H1 (cell line): ENCODE data around the gene LOC128125822.

Experiments
- ASH2L ChIP-seq: fragments of 200-600, 300-600 bp; sonication (generic); IDR thresholded peaks from one replicate; pipeline ENCODE4 v1.7.1; 2017; ENCODE audit warnings: low read length
- HDAC2 ChIP-seq, 2 experiments: fragments of 300-600 bp in 1 of 2; sonication (generic) in 1 of 2; IDR thresholded peaks; 2 replicates each; pipeline ENCODE4 v1.6.1; 2011 to 2012; ENCODE audit warnings: low read depth in 2 of 2, low read length in 2 of 2, mild to moderate bottlenecking in 2 of 2, moderate library complexity in 2 of 2, borderline replicate concordance in 1 of 2, inconsistent platforms in 1 of 2
- KDM4A ChIP-seq: IDR thresholded peaks from one replicate; pipeline ENCODE4 v1.7.1; 2012; ENCODE audit warnings: low read depth, mild to moderate bottlenecking, moderate library complexity, low read length, inconsistent platforms; ENCODE audit not compliant: severe bottlenecking
- SIX5 ChIP-seq: IDR thresholded peaks from 2 replicates; pipeline ENCODE4 v1.6.1; 2011; ENCODE audit warnings: mild to moderate bottlenecking, low read depth, low read length
- SP4 ChIP-seq: IDR thresholded peaks from 2 replicates; pipeline ENCODE4 v1.6.1; 2012; ENCODE audit warnings: low read length, inconsistent platforms

The LOC128125822 gene

DNA sequence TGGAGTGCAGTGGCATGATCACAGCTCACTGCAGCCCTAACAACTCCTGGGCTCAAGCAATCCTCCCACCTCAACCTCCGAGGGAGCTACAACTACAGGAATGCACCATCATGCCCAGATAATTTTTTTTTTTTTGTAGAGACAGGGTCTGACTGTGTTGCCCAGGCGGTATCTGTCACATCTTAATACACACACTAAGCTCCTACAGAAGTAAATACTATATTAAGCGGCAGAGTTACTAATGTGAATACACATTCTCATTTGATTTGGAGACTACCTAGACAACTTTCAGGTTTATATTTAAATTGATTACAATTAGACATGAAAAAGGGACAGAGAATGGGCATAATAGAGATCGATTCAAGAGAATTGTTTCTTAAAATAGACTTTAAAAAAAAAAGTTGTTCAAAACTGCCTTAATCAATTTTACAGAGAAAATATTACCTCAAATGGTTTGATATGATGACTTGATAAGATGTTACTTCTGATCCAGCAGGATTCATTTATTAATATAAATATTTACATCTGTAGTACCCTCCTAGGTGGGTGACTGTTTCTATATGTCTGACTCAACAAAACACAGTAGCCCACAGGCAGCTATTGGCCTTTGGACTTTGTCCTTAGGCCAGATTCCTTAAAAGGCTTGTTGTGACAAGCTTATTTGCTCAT is 7.1 kb upstream of the LOC128125822 start (continued):
- TF ChIP-seq ASH2L (no peak), SIX5 (no peak), HDAC2 (IDR thresholded peaks at IDR 0.05; ENCODE audit: borderline replicate concordance in 1 of 2, low read depth in 2 of 2, low read length in 2 of 2) (no peak), SP4 (no peak), KDM4A (no peak)
